GM12872 (cell line): ENCODE results near the gene CT45A9.
"Not testable (repeated sequence)": the region's sequence is repeated elsewhere in the genome, so short reads cannot be mapped to it uniquely, and the experiment has no call there.

Experiments
- CTCF ChIP-seq: IDR thresholded peaks from 3 replicates; pipeline ENCODE4 v1.5.1; 2011; ENCODE audit warnings: low read depth, mild to moderate bottlenecking, low read length, moderate library complexity; ENCODE audit not compliant: insufficient read depth

The CT45A9 gene

GRCh38 chrX:135871712-135872111, at the start of gene CT45A9:
Gene CT45A9, minus strand, starts transcription at chrX:135871812. Its CDS starts 3,751 bp downstream, at chrX:135868061.
- not testable (repeated sequence) for TF ChIP-seq CTCF

- no peak for TF ChIP-seq CTCF
Measured at GRCh38 chrX:135914404-135914803, 42.8 kb upstream of the CT45A9 start.

GRCh38 chrX:135910251-135910650, 38.6 kb upstream of the CT45A9 start:
- TF ChIP-seq CTCF, result no peak

GRCh38 chrX:135893294-135893817, 21.7 kb upstream of the CT45A9 start, which contains the start of the genes CT45A10 and SAGE1:
Gene CT45A10, minus strand, starts transcription at chrX:135893444. Its CDS starts 8,100 bp downstream, at chrX:135885344.
Gene SAGE1, plus strand, starts transcription at chrX:135893716. Its CDS starts 2,527 bp downstream, at chrX:135896243.
- TF ChIP-seq CTCF, result no peak

GRCh38 chrX:135892781-135893180, 21.2 kb upstream of the CT45A9 start:
- TF ChIP-seq CTCF, result no peak

- TF ChIP-seq CTCF, result no peak
Measured at GRCh38 chrX:135890087-135890585, 18.5 kb upstream of the CT45A9 start.

- TF ChIP-seq CTCF, result peak; percentile 50
Measured at GRCh38 chrX:135888976-135889375, 17.4 kb upstream of the CT45A9 start.
